ENCODE data around the gene LAMA1.

Gene LAMA1

DNA sequence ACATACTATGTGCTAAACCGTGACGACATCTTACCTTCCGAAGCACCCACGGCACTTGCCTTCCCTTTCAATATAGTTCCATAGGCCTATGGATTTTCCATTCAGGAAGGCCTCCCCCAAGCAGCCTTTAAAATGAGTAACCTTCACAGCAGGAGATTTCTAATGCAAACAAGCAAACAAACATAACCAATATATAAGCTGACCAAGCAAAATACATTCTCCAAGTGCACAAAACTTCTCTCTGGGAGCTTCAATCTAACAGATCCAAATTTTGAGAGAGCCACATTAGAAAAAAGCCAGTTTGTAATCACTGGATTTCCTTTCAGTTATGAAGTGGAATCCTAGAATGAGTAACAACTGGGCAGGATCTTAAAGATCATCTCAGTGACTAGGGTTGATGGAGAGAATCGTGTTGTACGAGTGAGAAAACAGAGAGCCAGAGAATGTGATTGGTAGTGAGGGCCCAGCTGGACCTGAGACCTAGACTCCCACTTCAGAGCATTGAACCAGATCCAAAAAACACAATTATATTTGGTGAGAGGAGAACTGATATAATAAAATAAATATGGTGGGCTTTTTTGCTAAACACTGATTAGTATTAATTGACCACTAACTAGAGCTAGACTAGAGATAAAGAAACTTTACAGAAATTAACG, 145.6 kb downstream of the LAMA1 start:
- H3K9ac ChIP-seq (ENCODE audit: low read depth in 1 of 2, low read length in 2 of 2) = no peak overlapping the region
- H3K27ac ChIP-seq (ENCODE audit: low read depth in 2 of 2, low read length in 2 of 2) = no peak overlapping the region
- no peaks in the 10 kb centered on the region for H3K36me3 ChIP-seq (ENCODE audit: control insufficient read depth in 2 of 2, insufficient read depth in 2 of 2, low read length in 2 of 2)
- H3K27me3 ChIP-seq (ENCODE audit: control insufficient read depth in 2 of 2, insufficient read depth in 2 of 2, low read length in 2 of 2) = no peaks in the 10 kb centered on the region
- H3K9me3 ChIP-seq (ENCODE audit: control insufficient read depth in 2 of 2, low read length in 2 of 2) = no peaks in the 10 kb centered on the region
- H3K4me1 ChIP-seq (ENCODE audit: control insufficient read depth in 2 of 2, insufficient read depth in 2 of 2, low read length in 2 of 2) = no peaks in the 10 kb centered on the region
- H3K4me3 ChIP-seq (ENCODE audit: low read length in 2 of 2) = no peak overlapping the region

- no peak overlapping the region for H3K4me3 ChIP-seq (ENCODE audit: low read length in 2 of 2)
- no peak overlapping the region for H3K9ac ChIP-seq (ENCODE audit: low read depth in 1 of 2, low read length in 2 of 2)
- peaks cover 5 to 18% of the 10 kb centered on the region in 2 donors for H3K4me1 ChIP-seq (ENCODE audit: control insufficient read depth in 2 of 2, insufficient read depth in 2 of 2, low read length in 2 of 2)
- no peaks in the 10 kb centered on the region for H3K36me3 ChIP-seq (ENCODE audit: control insufficient read depth in 2 of 2, insufficient read depth in 2 of 2, low read length in 2 of 2)
- no peaks in the 10 kb centered on the region for H3K9me3 ChIP-seq (ENCODE audit: control insufficient read depth in 2 of 2, low read length in 2 of 2)
- no peaks in the 10 kb centered on the region for H3K27me3 ChIP-seq (ENCODE audit: control insufficient read depth in 2 of 2, insufficient read depth in 2 of 2, low read length in 2 of 2)
- peak overlapping the region in 1 of 2 donors; percentile 21 for H3K27ac ChIP-seq (ENCODE audit: low read depth in 2 of 2, low read length in 2 of 2)
Measured at GRCh38 chr18:6963452-6964097, 154.0 kb downstream of the LAMA1 start.

GRCh38 chr18:6962571-6963451, 154.8 kb downstream of the LAMA1 start:
- H3K4me3 ChIP-seq (ENCODE audit: low read length in 2 of 2) = peak overlapping the region in 1 of 2 donors; percentile 5
- no peaks in the 10 kb centered on the region for H3K36me3 ChIP-seq (ENCODE audit: control insufficient read depth in 2 of 2, insufficient read depth in 2 of 2, low read length in 2 of 2)
- H3K27ac ChIP-seq (ENCODE audit: low read depth in 2 of 2, low read length in 2 of 2) = peak overlapping the region; percentile 21 to 55
- peaks cover 5 to 18% of the 10 kb centered on the region in 2 donors for H3K4me1 ChIP-seq (ENCODE audit: control insufficient read depth in 2 of 2, insufficient read depth in 2 of 2, low read length in 2 of 2)
- H3K9me3 ChIP-seq (ENCODE audit: control insufficient read depth in 2 of 2, low read length in 2 of 2) = no peaks in the 10 kb centered on the region
- no peaks in the 10 kb centered on the region for H3K27me3 ChIP-seq (ENCODE audit: control insufficient read depth in 2 of 2, insufficient read depth in 2 of 2, low read length in 2 of 2)
- peak overlapping the region in 1 of 2 donors; percentile 19 for H3K9ac ChIP-seq (ENCODE audit: low read depth in 1 of 2, low read length in 2 of 2)

GRCh38 chr18:6961331-6961730, 156.3 kb downstream of the LAMA1 start:
- H3K9ac ChIP-seq (ENCODE audit: low read depth in 1 of 2, low read length in 2 of 2) = no peak overlapping the region
- peaks cover 5 to 18% of the 10 kb centered on the region in 2 donors for H3K4me1 ChIP-seq (ENCODE audit: control insufficient read depth in 2 of 2, insufficient read depth in 2 of 2, low read length in 2 of 2)
- no peak overlapping the region for H3K4me3 ChIP-seq (ENCODE audit: low read length in 2 of 2)
- H3K36me3 ChIP-seq (ENCODE audit: control insufficient read depth in 2 of 2, insufficient read depth in 2 of 2, low read length in 2 of 2) = no peaks in the 10 kb centered on the region
- no peaks in the 10 kb centered on the region for H3K27me3 ChIP-seq (ENCODE audit: control insufficient read depth in 2 of 2, insufficient read depth in 2 of 2, low read length in 2 of 2)
- H3K9me3 ChIP-seq (ENCODE audit: control insufficient read depth in 2 of 2, low read length in 2 of 2) = no peaks in the 10 kb centered on the region
- H3K27ac ChIP-seq (ENCODE audit: low read depth in 2 of 2, low read length in 2 of 2) = no peak overlapping the region

GRCh38 chr18:6960656-6961055, 156.9 kb downstream of the LAMA1 start:
- H3K27me3 ChIP-seq (ENCODE audit: control insufficient read depth in 2 of 2, insufficient read depth in 2 of 2, low read length in 2 of 2) = no peaks in the 10 kb centered on the region
- H3K9me3 ChIP-seq (ENCODE audit: control insufficient read depth in 2 of 2, low read length in 2 of 2) = no peaks in the 10 kb centered on the region
- H3K27ac ChIP-seq (ENCODE audit: low read depth in 2 of 2, low read length in 2 of 2) = no peak overlapping the region
- no peak overlapping the region for H3K4me3 ChIP-seq (ENCODE audit: low read length in 2 of 2)
- H3K9ac ChIP-seq (ENCODE audit: low read depth in 1 of 2, low read length in 2 of 2) = no peak overlapping the region
- peaks cover 5 to 18% of the 10 kb centered on the region in 2 donors for H3K4me1 ChIP-seq (ENCODE audit: control insufficient read depth in 2 of 2, insufficient read depth in 2 of 2, low read length in 2 of 2)
- H3K36me3 ChIP-seq (ENCODE audit: control insufficient read depth in 2 of 2, insufficient read depth in 2 of 2, low read length in 2 of 2) = no peaks in the 10 kb centered on the region

GRCh38 chr18:6960124-6960523, 157.5 kb downstream of the LAMA1 start:
- H3K27ac ChIP-seq (ENCODE audit: low read depth in 2 of 2, low read length in 2 of 2) = no peak overlapping the region
- no peaks in the 10 kb centered on the region for H3K27me3 ChIP-seq (ENCODE audit: control insufficient read depth in 2 of 2, insufficient read depth in 2 of 2, low read length in 2 of 2)
- H3K4me3 ChIP-seq (ENCODE audit: low read length in 2 of 2) = no peak overlapping the region
- no peak overlapping the region for H3K9ac ChIP-seq (ENCODE audit: low read depth in 1 of 2, low read length in 2 of 2)
- H3K9me3 ChIP-seq (ENCODE audit: control insufficient read depth in 2 of 2, low read length in 2 of 2) = no peaks in the 10 kb centered on the region
- H3K4me1 ChIP-seq (ENCODE audit: control insufficient read depth in 2 of 2, insufficient read depth in 2 of 2, low read length in 2 of 2) = peaks cover 5 to 18% of the 10 kb centered on the region in 2 donors
- no peaks in the 10 kb centered on the region for H3K36me3 ChIP-seq (ENCODE audit: control insufficient read depth in 2 of 2, insufficient read depth in 2 of 2, low read length in 2 of 2)

GRCh38 chr18:6959110-6959509, 158.5 kb downstream of the LAMA1 start:
- no peaks in the 10 kb centered on the region for H3K36me3 ChIP-seq (ENCODE audit: control insufficient read depth in 2 of 2, insufficient read depth in 2 of 2, low read length in 2 of 2)
- H3K4me3 ChIP-seq (ENCODE audit: low read length in 2 of 2) = no peak overlapping the region
- no peaks in the 10 kb centered on the region for H3K27me3 ChIP-seq (ENCODE audit: control insufficient read depth in 2 of 2, insufficient read depth in 2 of 2, low read length in 2 of 2)
- peaks cover 5 to 18% of the 10 kb centered on the region in 2 donors for H3K4me1 ChIP-seq (ENCODE audit: control insufficient read depth in 2 of 2, insufficient read depth in 2 of 2, low read length in 2 of 2)
- no peak overlapping the region for H3K9ac ChIP-seq (ENCODE audit: low read depth in 1 of 2, low read length in 2 of 2)
- no peak overlapping the region for H3K27ac ChIP-seq (ENCODE audit: low read depth in 2 of 2, low read length in 2 of 2)
- H3K9me3 ChIP-seq (ENCODE audit: control insufficient read depth in 2 of 2, low read length in 2 of 2) = no peaks in the 10 kb centered on the region

- H3K4me3 ChIP-seq (ENCODE audit: low read length in 2 of 2) = no peak overlapping the region
- H3K9ac ChIP-seq (ENCODE audit: low read depth in 1 of 2, low read length in 2 of 2) = no peak overlapping the region
- peaks cover 0 to 3% of the 10 kb centered on the region in 2 donors for H3K4me1 ChIP-seq (ENCODE audit: control insufficient read depth in 2 of 2, insufficient read depth in 2 of 2, low read length in 2 of 2)
- no peaks in the 10 kb centered on the region for H3K9me3 ChIP-seq (ENCODE audit: control insufficient read depth in 2 of 2, low read length in 2 of 2)
- H3K27ac ChIP-seq (ENCODE audit: low read depth in 2 of 2, low read length in 2 of 2) = no peak overlapping the region
- no peaks in the 10 kb centered on the region for H3K36me3 ChIP-seq (ENCODE audit: control insufficient read depth in 2 of 2, insufficient read depth in 2 of 2, low read length in 2 of 2)
- H3K27me3 ChIP-seq (ENCODE audit: control insufficient read depth in 2 of 2, insufficient read depth in 2 of 2, low read length in 2 of 2) = no peaks in the 10 kb centered on the region
Measured at GRCh38 chr18:6956999-6957398, 160.6 kb downstream of the LAMA1 start.

GRCh38 chr18:6956495-6956894, 161.1 kb downstream of the LAMA1 start:
- Histone ChIP-seq H3K27me3 (ENCODE audit: control insufficient read depth in 2 of 2, insufficient read depth in 2 of 2, low read length in 2 of 2) (no peaks in the 10 kb centered on the region), H3K9me3 (ENCODE audit: control insufficient read depth in 2 of 2, low read length in 2 of 2) (no peaks in the 10 kb centered on the region), H3K27ac (ENCODE audit: low read depth in 2 of 2, low read length in 2 of 2) (no peak overlapping the region), H3K4me1 (ENCODE audit: control insufficient read depth in 2 of 2, insufficient read depth in 2 of 2, low read length in 2 of 2) (peaks cover 3 to 6% of the 10 kb centered on the region in 2 donors), H3K4me3 (ENCODE audit: low read length in 2 of 2) (no peak overlapping the region), H3K36me3 (ENCODE audit: control insufficient read depth in 2 of 2, insufficient read depth in 2 of 2, low read length in 2 of 2) (no peaks in the 10 kb centered on the region), H3K9ac (ENCODE audit: low read depth in 1 of 2, low read length in 2 of 2) (no peak overlapping the region)

- H3K27ac ChIP-seq (ENCODE audit: low read depth in 2 of 2, low read length in 2 of 2) = no peak overlapping the region
- no peaks in the 10 kb centered on the region for H3K36me3 ChIP-seq (ENCODE audit: control insufficient read depth in 2 of 2, insufficient read depth in 2 of 2, low read length in 2 of 2)
- H3K9me3 ChIP-seq (ENCODE audit: control insufficient read depth in 2 of 2, low read length in 2 of 2) = no peaks in the 10 kb centered on the region
- no peak overlapping the region for H3K4me3 ChIP-seq (ENCODE audit: low read length in 2 of 2)
- H3K27me3 ChIP-seq (ENCODE audit: control insufficient read depth in 2 of 2, insufficient read depth in 2 of 2, low read length in 2 of 2) = no peaks in the 10 kb centered on the region
- no peak overlapping the region for H3K9ac ChIP-seq (ENCODE audit: low read depth in 1 of 2, low read length in 2 of 2)
- peaks cover 14 to 17% of the 10 kb centered on the region in 2 donors for H3K4me1 ChIP-seq (ENCODE audit: control insufficient read depth in 2 of 2, insufficient read depth in 2 of 2, low read length in 2 of 2)
Measured at GRCh38 chr18:6955304-6955703, 162.3 kb downstream of the LAMA1 start.

All from mucosa of rectum (tissue), 2 donors.